Daoy (cell line): ENCODE results near the gene BMF. TPM values are rescaled to one million over a fixed set of nuclear protein-coding genes. Genes with fewer than 3 reads are reported as not detected.

ENCODE experiments used
- DNase-seq: peaks from one replicate; pipeline ENCODE4 v3.0.0-alpha.2; 2015; ENCODE audit warnings: low read depth
- total RNA-seq: library from RNA; depleted of rRNA; stranded (reverse); fragments of >200 nt; shearing (Covaris generic); gene quantifications from 2 replicates; pipeline ENCODE4 v1.2.3, GENCODE V29; 2014

BMF gene
- total RNA-seq, 1 experiment from 2014 or later = 3.7 TPM

DNA sequence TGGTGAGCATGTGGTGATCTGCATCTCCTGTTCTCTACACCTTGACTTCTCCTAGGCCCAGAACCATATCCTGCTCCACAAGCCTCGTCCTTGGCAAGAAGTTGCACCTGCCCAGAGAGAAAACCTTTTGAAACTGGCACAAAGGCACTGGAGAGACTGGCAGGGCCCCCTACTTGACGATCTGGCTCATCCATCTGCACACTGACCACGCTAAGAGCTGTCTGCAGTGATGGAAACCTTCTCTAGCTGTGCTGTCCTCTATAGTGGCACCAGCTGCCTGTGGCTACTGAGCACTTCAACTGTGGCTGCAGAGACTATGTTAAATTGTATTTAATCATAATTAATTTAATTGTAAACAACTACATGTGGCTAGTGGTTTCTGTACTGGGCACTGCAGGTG, 43.5 kb downstream of the BMF start:
- no peak for DNase-seq

- DNase-seq = peak; percentile 91
Observed at GRCh38 chr15:40064231-40064894, 44.3 kb downstream of the BMF start.

DNA sequence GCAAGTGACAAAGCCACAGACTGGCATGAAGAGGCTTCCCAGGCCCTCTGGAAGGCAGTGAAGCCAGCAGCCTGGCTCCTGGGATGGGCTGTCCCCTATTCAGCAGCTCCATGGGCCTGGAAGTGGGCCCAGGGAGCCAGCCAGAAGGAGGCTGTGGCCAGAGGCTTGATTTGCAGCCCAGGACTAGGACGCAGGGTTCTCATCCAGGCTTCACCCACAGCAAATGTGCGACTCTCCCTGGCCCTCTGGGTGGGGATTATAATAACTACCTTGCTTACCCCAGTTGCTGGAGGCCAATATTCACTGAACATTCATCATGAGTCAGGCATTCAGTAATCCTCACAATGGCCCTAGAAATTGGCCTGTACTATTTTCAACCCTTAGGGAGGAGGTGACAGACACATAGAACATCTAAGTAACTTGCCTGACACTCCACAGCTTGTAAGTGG, 45.1 kb downstream of the BMF start:
- peak; percentile 94 for DNase-seq

DNA sequence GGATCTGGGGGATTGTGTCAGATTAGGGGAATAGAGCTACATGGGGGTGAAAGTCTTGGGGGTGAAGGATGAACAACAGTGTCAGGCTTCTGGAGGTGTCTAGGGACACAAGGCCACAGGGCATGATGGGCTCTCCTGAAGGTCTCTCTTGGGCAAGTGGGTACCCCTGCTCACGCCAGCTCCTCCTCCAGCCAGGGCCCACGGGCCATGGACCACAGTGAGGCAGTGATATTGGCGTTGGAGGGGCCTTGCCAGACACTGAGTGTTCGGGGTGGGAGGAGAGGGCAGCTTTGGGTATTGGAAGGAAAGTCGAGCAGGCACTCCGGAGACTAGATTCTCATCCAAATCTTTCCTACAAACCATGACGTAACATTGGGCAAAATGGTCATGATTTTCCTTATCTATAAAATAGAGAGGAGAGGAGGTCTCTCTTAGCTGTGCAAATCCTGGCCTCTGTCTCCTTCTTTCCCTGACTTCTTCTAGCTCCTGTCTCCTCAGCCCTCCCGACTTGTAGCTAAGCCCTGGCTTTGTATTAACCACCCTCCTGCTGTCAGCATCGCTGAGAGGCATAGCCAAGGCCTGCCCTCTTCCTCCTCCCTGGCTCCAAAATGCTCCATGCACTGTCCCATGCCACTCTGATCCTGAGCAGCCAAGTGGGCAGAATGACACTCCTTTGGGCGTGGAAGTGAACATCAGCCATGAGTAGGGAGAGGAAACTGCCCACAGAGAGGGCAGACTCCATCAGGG, 45.7 kb downstream of the BMF start:
- no peak for DNase-seq

GRCh38 chr15:40061212-40061901, 47.3 kb downstream of the BMF start:
- no peak for DNase-seq

- no peak for DNase-seq
Observed at GRCh38 chr15:40060236-40060961, 48.3 kb downstream of the BMF start.

DNA sequence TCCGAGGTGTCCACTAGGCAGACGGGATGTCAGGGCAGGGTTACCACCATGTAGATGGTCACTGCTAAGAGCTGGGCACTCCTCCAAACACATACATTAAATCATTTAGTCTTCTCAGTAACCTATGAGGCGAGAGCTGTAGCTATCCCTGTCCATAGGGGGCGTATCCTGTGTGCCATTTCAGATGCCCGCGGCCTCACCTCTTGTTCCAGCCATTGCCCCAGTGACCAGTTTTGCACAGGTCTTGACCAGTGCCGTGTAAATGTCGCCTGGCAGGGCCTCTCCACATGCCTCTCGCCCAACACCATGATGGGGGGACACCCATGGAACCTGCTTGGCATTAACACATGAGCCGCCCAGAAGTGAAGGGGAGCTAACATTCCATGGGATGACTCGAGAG, 48.9 kb downstream of the BMF start:
- no peak for DNase-seq

DNA sequence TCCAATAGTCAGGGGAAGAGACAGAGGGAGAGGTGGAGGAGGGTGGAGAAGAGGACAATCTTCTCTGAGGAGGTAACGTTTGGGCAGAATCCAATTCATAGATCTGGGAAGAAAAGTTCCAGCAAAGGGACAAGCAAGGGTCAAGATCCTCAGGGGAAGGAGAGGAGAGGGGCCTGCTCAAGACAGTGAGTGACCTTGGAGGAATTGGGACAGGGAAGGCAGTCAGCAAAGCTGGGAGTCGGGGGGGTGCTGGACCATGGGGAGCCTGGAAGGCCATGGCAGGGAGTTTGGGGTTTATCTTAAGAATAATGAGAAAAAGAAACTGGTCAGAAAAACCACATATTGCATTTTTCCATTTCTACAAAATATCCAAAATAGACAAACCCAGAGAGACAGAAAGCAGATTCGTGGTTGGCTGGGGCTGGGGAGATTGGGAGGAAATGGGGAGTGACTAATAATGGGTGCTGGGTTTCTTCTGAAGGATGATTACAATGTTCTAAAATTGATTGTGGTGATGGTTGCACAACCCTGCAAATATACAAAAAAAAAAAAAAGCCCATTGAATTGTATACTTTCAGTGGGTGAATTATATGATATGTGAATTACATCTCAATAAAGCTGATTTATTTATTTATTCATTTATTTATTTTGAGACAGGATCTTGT, 50.1 kb downstream of the BMF start:
- DNase-seq = no peak

GRCh38 chr15:40055576-40056293, 52.9 kb downstream of the BMF start:
- DNase-seq = no peak

GRCh38 chr15:40054855-40055575, 53.7 kb downstream of the BMF start:
- DNase-seq = peak; percentile 67

DNA sequence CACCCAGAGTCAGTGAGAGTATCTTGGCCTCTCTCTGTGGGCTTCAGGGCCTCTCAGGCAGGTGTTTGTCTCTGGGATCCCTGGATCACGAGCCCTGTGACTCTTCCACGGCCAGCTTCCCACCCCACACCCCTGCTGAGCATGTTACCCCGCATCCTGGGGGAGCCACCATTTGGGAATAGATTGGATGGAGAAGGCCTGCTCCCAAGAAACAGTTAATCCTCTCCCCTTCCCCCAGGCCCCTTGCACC, 54.1 kb downstream of the BMF start:
- DNase-seq = no peak

GRCh38 chr15:40053831-40054604, 54.7 kb downstream of the BMF start:
- DNase-seq = no peak

- DNase-seq = no peak
Observed at GRCh38 chr15:40053079-40053830, 55.4 kb downstream of the BMF start.

- no peak for DNase-seq
Observed at GRCh38 chr15:40052604-40053003, 56.1 kb downstream of the BMF start.

DNA sequence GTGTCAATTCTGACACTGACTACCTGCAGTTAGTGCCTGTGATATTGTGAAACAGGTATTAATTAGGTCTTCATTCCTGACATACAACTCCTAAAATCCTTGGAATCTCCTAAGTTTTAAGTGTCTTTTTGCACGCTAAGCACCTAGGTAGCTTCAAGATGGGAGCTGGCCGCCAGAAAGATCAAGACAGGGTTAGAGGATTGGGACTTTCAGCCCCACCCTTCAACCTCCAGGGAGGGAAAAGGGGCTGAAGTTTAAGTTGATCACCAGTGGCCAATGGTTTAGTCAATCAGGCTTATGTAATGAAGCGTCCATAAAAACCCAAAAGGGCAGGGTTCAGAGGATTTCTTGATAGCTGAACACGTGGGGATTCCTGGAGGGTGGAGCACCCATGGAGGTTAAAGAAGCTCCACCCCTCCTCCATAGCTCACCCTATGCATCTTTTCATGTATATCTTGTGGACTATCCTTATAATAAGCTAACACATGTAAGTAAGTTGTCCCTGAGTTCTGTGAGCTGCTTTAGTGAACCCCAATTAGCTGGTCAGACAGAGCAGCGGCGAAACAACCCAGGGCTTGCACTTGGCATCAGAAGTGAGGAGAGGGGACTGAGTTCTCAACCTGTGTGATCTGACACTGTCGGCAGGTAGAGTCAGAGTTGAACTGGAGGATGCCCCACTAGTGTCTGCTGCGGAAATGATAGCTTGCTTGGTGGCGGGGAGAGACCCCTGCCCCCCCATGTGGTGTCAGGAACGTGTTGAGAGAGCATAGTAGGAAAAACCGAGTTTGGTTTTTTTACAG, 56.9 kb downstream of the BMF start:
- no peak for DNase-seq

GRCh38 chr15:40050788-40051470, 57.8 kb downstream of the BMF start:
- no peak for DNase-seq

- no peak for DNase-seq
Observed at GRCh38 chr15:40048926-40049475, 59.7 kb downstream of the BMF start.
